HG03097 (cell line): ENCODE data around the gene RBM20.
"Not testable (repeated sequence)": the region's sequence is repeated elsewhere in the genome, so short reads cannot be mapped to it uniquely, and the experiment has no call there.

Experiments
- ATAC-seq: cut with Tn5 transposase; IDR thresholded peaks from one replicate; pipeline ENCODE4 v1.9.1; 2021; ENCODE audit not compliant: unreplicated experiment, low FRiP score

Gene RBM20

GRCh38 chr10:110699859-110700468, 55.8 kb downstream of the RBM20 start:
- no peak for ATAC-seq

GRCh38 chr10:110700947-110701616, 56.9 kb downstream of the RBM20 start:
- no peak for ATAC-seq

- ATAC-seq = no peak
Measured at GRCh38 chr10:110701617-110701971, 57.5 kb downstream of the RBM20 start.

GRCh38 chr10:110704070-110704469, 59.9 kb downstream of the RBM20 start:
- no peak for ATAC-seq

GRCh38 chr10:110704906-110705476, 60.9 kb downstream of the RBM20 start:
- ATAC-seq = no peak

- ATAC-seq = not testable (repeated sequence)
Measured at GRCh38 chr10:110705596-110705995, 61.5 kb downstream of the RBM20 start.

GRCh38 chr10:110706690-110707098, 62.6 kb downstream of the RBM20 start:
- no peak for ATAC-seq

GRCh38 chr10:110708776-110709443, 64.8 kb downstream of the RBM20 start:
- ATAC-seq = no peak

- no peak for ATAC-seq
Measured at GRCh38 chr10:110709444-110709828, 65.3 kb downstream of the RBM20 start.

- ATAC-seq = no peak
Measured at GRCh38 chr10:110709964-110710587, 65.9 kb downstream of the RBM20 start.

- no peak for ATAC-seq
Measured at GRCh38 chr10:110710621-110711020, 66.5 kb downstream of the RBM20 start.

GRCh38 chr10:110711382-110711781, 67.2 kb downstream of the RBM20 start:
- no peak for ATAC-seq

- no peak for ATAC-seq
Measured at GRCh38 chr10:110714356-110714755, 70.2 kb downstream of the RBM20 start.

- no peak for ATAC-seq
Measured at GRCh38 chr10:110717781-110718589, 73.8 kb downstream of the RBM20 start.

GRCh38 chr10:110721406-110722038, 77.4 kb downstream of the RBM20 start:
- ATAC-seq = no peak

GRCh38 chr10:110723224-110723891, 79.2 kb downstream of the RBM20 start:
- ATAC-seq = no peak

GRCh38 chr10:110724116-110724921, 80.2 kb downstream of the RBM20 start:
- peak; percentile 59 for ATAC-seq

- no peak for ATAC-seq
Measured at GRCh38 chr10:110724937-110725336, 80.8 kb downstream of the RBM20 start.
